MM.1S (cell line): Measurements from ENCODE around the gene PCBP2.
"Not testable (repeated sequence)": the region's sequence is repeated elsewhere in the genome, so short reads cannot be mapped to it uniquely, and the experiment has no call there.

ENCODE experiments used
- DNase-seq: peaks from one replicate; pipeline ENCODE4 v3.0.0-alpha.2; 2015
- H2AFZ ChIP-seq: fragments of 300-600 bp; sonication (generic); 2 replicates; pipeline ENCODE4 v1.6.0; 2016; ENCODE audit warnings: antibody characterized with exemption, low read length
- H3F3A ChIP-seq: fragments of 300-600 bp; sonication (generic); 2 replicates; pipeline ENCODE4 v1.6.1; 2016; ENCODE audit warnings: mild to moderate bottlenecking, antibody characterized with exemption, low read length, moderate library complexity, mixed read lengths; ENCODE audit not compliant: insufficient read depth
- H3K27ac ChIP-seq: fragments of 300-600 bp; sonication (generic); 2 replicates; pipeline ENCODE4 v1.5.1; 2016; ENCODE audit warnings: mild to moderate bottlenecking, low read length
- H3K27me3 ChIP-seq: fragments of 300-600 bp; sonication (generic); replicated peaks from 2 replicates; pipeline ENCODE4 v1.6.0; 2016; ENCODE audit warnings: low read length; ENCODE audit not compliant: insufficient read depth
- H3K36me3 ChIP-seq: fragments of 300-600 bp; sonication (generic); replicated peaks from 2 replicates; pipeline ENCODE4 v1.6.1; 2016; ENCODE audit warnings: mild to moderate bottlenecking, low read length, mixed read lengths; ENCODE audit not compliant: insufficient read depth
- H3K4me1 ChIP-seq: fragments of 300-600 bp; sonication (generic); 2 replicates; pipeline ENCODE4 v1.6.1; 2016; ENCODE audit warnings: low read length, mixed read lengths
- H3K4me2 ChIP-seq: fragments of 300-600 bp; sonication (generic); 2 replicates; pipeline ENCODE4 v1.6.0; 2016; ENCODE audit warnings: low read depth, low read length
- H3K4me3 ChIP-seq: fragments of 300-600 bp; sonication (generic); 2 replicates; pipeline ENCODE4 v1.5.1; 2016; ENCODE audit warnings: low read length, mixed read lengths
- H3K79me2 ChIP-seq: fragments of 300-600 bp; sonication (generic); 2 replicates; pipeline ENCODE4 v1.6.1; 2016; ENCODE audit warnings: mixed run types, low read length, mixed read lengths
- H3K9ac ChIP-seq: fragments of 300-600 bp; sonication (generic); 2 replicates; pipeline ENCODE4 v1.6.1; 2016; ENCODE audit warnings: low read length, mixed read lengths
- H3K9me2 ChIP-seq: fragments of 300-600 bp; sonication (generic); replicated peaks from 2 replicates; pipeline ENCODE4 v1.6.1; 2016; ENCODE audit warnings: mild to moderate bottlenecking, low read length, mixed read lengths; ENCODE audit not compliant: insufficient read depth
- H3K9me3 ChIP-seq: fragments of 300-600 bp; sonication (generic); replicated peaks from 2 replicates; pipeline ENCODE4 v1.6.1; 2016; ENCODE audit warnings: mild to moderate bottlenecking, low read length, mixed read lengths; ENCODE audit not compliant: insufficient read depth
- H4K20me1 ChIP-seq: fragments of 300-600 bp; sonication (generic); 2 replicates; pipeline ENCODE4 v1.6.1; 2016; ENCODE audit warnings: mild to moderate bottlenecking, low read length, moderate library complexity, mixed read lengths; ENCODE audit not compliant: insufficient read depth
- CTCF ChIP-seq: fragments of 300-600 bp; sonication (generic); IDR thresholded peaks from 2 replicates; pipeline ENCODE4 v1.5.1; 2016; ENCODE audit warnings: antibody characterized with exemption, low read length, mixed read lengths
- EZH2 ChIP-seq: fragments of 300-600 bp; sonication (generic); optimal IDR thresholded peaks from 2 replicates; pipeline ENCODE3; 2017; ENCODE audit warnings: low read depth, mild to moderate bottlenecking, antibody characterized with exemption, low read length, mixed read lengths
- EZH2phosphoT487 ChIP-seq: fragments of 300-600 bp; sonication (generic); IDR thresholded peaks from 2 replicates; pipeline ENCODE4 v1.6.1; 2018; ENCODE audit warnings: antibody characterized with exemption, low read length

The PCBP2 gene

GRCh38 chr12:53428741-53429140 is 23.2 kb upstream of the PCBP2 start:
- Histone ChIP-seq H3K27ac (no peak overlapping the region), H3K27me3 (no peaks in the 10 kb centered on the region), H3F3A (no peaks in the 10 kb centered on the region), H4K20me1 (no peaks in the 10 kb centered on the region), H3K79me2 (no peaks in the 10 kb centered on the region), H3K9me3 (no peaks in the 10 kb centered on the region), H3K9ac (no peak overlapping the region), H3K36me3 (no peaks in the 10 kb centered on the region), H2AFZ (no peak overlapping the region), H3K4me1 (peaks cover 10% of the 10 kb centered on the region), H3K9me2 (no peaks in the 10 kb centered on the region), H3K4me2 (no peak overlapping the region), H3K4me3 (no peak overlapping the region)
- DNase-seq, result no peak
- TF ChIP-seq EZH2phosphoT487, result no peak
- TF ChIP-seq EZH2, result no peak
- no peak for TF ChIP-seq CTCF

DNA sequence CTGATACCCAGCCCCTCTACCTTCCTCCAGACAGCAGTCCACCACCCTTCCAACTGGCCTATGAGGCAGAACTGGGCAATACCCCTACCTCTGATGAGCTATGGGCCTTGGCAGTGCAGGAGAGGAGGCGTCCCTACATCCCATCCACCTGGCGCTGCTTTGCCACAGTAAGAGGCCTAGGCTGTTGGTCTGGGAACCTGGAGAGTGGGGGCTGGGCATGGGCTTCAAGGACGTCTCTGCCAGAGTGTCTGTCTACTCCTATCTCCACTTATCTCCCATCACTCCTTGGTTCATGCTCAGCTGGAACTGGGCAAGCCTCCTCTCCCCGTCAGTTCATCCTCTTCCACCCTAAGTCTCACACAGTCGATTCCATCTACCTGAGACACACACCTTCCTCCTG is 21.8 kb upstream of the PCBP2 start:
- Histone ChIP-seq H3K9me3 (no peaks in the 10 kb centered on the region), H4K20me1 (no peaks in the 10 kb centered on the region), H3K4me3 (no peak overlapping the region), H3K27ac (no peak overlapping the region), H2AFZ (no peak overlapping the region), H3K9ac (no peak overlapping the region), H3K27me3 (no peaks in the 10 kb centered on the region), H3K79me2 (no peaks in the 10 kb centered on the region), H3K9me2 (no peaks in the 10 kb centered on the region), H3K36me3 (no peaks in the 10 kb centered on the region), H3K4me2 (no peak overlapping the region), H3K4me1 (peaks cover 10% of the 10 kb centered on the region), H3F3A (no peaks in the 10 kb centered on the region)
- DNase-seq, result no peak
- TF ChIP-seq CTCF (no peak), EZH2phosphoT487 (no peak), EZH2 (no peak)

GRCh38 chr12:53431187-53431586 is 20.7 kb upstream of the PCBP2 start:
- H3K4me1 ChIP-seq, result peaks cover 10% of the 10 kb centered on the region
- no peaks in the 10 kb centered on the region for H4K20me1 ChIP-seq
- no peaks in the 10 kb centered on the region for H3F3A ChIP-seq
- H3K36me3 ChIP-seq, result no peaks in the 10 kb centered on the region
- no peak for TF ChIP-seq EZH2
- TF ChIP-seq EZH2phosphoT487, result no peak
- no peak for TF ChIP-seq CTCF
- H3K4me3 ChIP-seq, result no peak overlapping the region
- no peak for DNase-seq
- no peak overlapping the region for H3K4me2 ChIP-seq
- no peak overlapping the region for H2AFZ ChIP-seq
- no peak overlapping the region for H3K27ac ChIP-seq
- H3K9me2 ChIP-seq, result no peaks in the 10 kb centered on the region
- H3K27me3 ChIP-seq, result no peaks in the 10 kb centered on the region
- H3K79me2 ChIP-seq, result no peaks in the 10 kb centered on the region
- no peaks in the 10 kb centered on the region for H3K9me3 ChIP-seq
- H3K9ac ChIP-seq, result no peak overlapping the region

DNA sequence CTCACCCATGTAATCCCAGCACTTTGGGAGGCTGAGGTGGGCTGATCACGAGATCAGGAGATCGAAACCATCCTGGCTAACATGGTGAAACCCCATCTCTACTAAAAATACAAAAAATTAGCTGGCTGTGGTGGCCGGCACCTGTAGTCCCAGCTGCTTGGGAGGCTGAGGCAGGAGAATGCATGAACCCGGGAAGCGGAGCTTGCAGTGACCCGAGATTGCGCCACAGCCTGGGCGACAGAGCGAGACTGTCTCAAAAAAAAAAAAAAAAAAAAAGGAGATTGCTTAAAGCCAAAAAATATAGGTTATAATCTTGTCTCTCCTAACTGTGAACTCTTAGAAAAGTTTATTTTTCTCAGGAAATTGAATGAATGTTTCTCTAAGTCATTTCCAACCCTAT is 16.6 kb upstream of the PCBP2 start:
- not testable (repeated sequence) for H3K4me2 ChIP-seq, H3K79me2 ChIP-seq, H3K9me2 ChIP-seq, H3K9ac ChIP-seq, H3F3A ChIP-seq, H3K36me3 ChIP-seq, H3K4me3 ChIP-seq, H3K27me3 ChIP-seq, H2AFZ ChIP-seq, H3K27ac ChIP-seq, DNase-seq, H4K20me1 ChIP-seq, H3K4me1 ChIP-seq, H3K9me3 ChIP-seq

GRCh38 chr12:53439582-53439981 is 12.3 kb upstream of the PCBP2 start:
- H2AFZ ChIP-seq, H3K27ac ChIP-seq, H3K9ac ChIP-seq, H3K4me1 ChIP-seq, H3K4me2 ChIP-seq, H3K9me2 ChIP-seq, DNase-seq, H3F3A ChIP-seq, H3K27me3 ChIP-seq, H3K36me3 ChIP-seq, H3K4me3 ChIP-seq, H3K9me3 ChIP-seq, H4K20me1 ChIP-seq: not testable (repeated sequence)
- H3K79me2 ChIP-seq, result peaks cover 27% of the 10 kb centered on the region
